Measurements from ENCODE around the gene PCMTD2. TPM values are rescaled to one million over a fixed set of nuclear protein-coding genes. Genes with fewer than 3 reads are reported as not detected.
"Not testable (repeated sequence)": the region's sequence is repeated elsewhere in the genome, so short reads cannot be mapped to it uniquely, and the experiment has no call there.

PCMTD2 gene
- total RNA-seq, 4 donors from 2014 or later, result 34.5 to 90.8 (median 46.9) TPM

DNA sequence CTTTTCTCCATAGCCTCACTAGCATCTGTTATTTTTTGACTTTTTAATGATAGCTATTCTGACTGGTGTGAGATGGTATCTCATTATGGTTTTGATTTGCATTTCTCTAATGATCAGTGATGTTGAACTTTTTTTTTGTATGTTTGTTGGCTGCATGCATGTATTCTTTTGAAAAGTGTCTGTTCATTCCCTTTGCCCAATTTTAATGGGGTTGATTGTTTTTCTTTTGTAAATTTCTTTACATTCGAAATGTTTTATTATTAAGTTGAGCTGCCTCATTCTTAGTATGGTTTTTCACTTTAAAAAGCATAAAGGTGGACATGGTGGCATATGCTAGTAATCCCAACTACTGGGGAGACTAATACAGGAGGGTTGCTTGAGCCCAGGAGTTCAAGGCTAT lies 58.2 kb downstream of the PCMTD2 start:
- H3K9me3 ChIP-seq, DNase-seq, H3K4me3 ChIP-seq: not testable (repeated sequence)

DNA sequence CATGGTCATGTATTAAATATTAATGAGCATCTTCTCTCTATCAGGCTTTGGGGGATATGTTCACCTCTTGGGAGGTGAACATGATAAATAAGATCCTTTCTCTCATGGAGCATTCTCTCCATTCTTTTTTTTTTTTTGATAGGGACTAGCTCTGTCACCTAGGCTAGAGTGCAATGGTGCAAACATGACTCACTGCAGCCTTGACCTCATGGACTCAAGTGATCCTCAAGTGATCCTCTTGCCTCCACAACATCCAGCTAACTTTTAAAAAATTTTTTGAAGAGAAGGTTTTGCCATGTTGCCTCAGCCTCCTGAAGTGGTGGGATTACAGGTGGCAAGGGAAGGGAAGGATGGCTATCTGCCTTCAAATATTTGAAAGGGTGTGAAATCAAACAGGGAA lies 59.8 kb downstream of the PCMTD2 start:
- H3K27ac ChIP-seq, H3K4me1 ChIP-seq, H3K36me3 ChIP-seq, H3K4me3 ChIP-seq, H3K27me3 ChIP-seq, DNase-seq, H3K9me3 ChIP-seq: not testable (repeated sequence)

More for the DNA sequence above, 58.2 kb downstream of the PCMTD2 start:
- H3K27me3 ChIP-seq, H3K27ac ChIP-seq, H3K4me1 ChIP-seq, H3K36me3 ChIP-seq: not testable (repeated sequence)

DNA sequence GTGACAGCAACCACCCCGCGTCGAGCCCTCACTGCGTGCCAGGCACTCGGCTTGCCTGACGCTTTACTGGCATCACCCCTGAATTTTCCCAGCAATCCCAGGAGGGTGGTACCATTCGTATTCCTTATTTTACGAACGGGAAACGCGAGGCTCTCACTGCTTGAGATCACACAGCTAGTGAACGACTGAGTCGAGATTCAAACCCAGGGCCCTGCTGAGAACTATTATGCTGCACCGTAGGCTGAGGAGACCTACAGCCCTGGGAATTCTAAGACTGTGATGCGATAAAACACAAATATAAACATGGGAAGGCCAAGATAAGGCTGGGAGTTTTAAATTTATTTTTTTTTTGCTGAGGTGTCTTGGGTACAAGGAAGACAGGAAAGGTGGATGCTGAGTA lies 60.3 kb downstream of the PCMTD2 start:
- not testable (repeated sequence) for H3K9me3 ChIP-seq, H3K27ac ChIP-seq, H3K4me1 ChIP-seq, H3K27me3 ChIP-seq, H3K4me3 ChIP-seq, DNase-seq, H3K36me3 ChIP-seq

DNA sequence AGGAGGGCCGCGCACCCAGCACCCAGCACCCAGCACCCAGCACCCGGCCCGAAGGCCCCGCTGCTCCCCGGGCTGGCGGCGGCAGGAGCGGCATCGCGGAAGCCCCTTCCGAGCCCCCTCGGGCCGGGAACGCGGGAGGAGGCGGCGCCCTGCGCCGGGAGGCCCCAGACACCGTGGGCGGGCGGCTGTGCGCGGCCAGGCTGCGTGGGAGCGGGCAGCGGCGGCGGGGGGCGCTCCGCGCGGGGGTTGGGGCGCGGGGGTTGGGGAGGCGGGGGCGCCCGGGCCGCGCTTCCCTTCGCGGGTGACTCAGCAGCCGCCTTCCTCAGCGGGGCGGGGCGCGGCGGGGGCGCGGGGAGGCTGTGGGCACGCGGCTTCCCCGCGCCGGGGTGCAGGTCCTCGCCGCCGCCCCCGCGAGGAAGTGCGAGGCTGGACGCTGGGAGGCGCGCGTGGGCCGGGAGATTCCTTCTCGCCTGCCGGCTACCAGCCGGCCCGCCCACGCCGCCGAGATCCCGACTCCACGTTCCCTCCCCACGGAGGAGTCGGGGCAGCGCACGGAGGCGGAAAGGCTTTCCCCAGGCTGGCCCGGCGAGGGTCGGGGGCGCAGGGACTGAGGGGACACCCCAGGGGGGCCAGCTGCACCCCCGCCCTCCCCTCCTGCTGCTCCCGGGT lies 61.0 kb downstream of the PCMTD2 start:
- DNase-seq, result peak in 2 of 3 donors; percentile 49 to 55
- TF ChIP-seq, protein P1, sequence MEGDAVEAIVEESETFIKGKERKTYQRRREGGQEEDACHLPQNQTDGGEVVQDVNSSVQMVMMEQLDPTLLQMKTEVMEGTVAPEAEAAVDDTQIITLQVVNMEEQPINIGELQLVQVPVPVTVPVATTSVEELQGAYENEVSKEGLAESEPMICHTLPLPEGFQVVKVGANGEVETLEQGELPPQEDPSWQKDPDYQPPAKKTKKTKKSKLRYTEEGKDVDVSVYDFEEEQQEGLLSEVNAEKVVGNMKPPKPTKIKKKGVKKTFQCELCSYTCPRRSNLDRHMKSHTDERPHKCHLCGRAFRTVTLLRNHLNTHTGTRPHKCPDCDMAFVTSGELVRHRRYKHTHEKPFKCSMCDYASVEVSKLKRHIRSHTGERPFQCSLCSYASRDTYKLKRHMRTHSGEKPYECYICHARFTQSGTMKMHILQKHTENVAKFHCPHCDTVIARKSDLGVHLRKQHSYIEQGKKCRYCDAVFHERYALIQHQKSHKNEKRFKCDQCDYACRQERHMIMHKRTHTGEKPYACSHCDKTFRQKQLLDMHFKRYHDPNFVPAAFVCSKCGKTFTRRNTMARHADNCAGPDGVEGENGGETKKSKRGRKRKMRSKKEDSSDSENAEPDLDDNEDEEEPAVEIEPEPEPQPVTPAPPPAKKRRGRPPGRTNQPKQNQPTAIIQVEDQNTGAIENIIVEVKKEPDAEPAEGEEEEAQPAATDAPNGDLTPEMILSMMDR (IDR thresholded peaks at IDR 0.05), result peak in 2 of 6 experiments; percentile 16 to 41
- peak overlapping the region in 3 of 4 donors; percentile 12 to 40 (median 28) for H3K4me3 ChIP-seq
- not testable (repeated sequence) for H3K4me1 ChIP-seq, H3K9me3 ChIP-seq, H3K36me3 ChIP-seq, H3K27me3 ChIP-seq, H3K27ac ChIP-seq

DNA sequence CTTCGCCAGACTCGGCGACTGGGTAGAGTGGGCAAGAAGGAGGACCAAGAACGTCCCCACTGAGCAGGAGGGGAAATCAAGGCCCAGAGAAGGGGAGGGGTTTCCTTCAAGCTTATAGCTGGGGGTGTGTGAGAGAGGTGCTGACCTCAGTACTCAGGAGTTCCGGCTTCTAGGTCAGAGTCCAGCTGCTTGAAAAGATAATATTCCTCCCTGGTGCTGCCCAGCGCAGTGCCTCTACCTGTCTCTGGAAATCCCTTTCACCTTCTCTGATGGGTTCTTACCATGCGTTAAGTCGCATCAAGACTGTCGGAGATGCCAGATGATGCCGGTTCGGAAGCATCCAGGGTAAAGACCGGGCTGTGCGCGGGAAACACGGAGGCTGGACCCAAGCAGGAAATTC lies 61.8 kb downstream of the PCMTD2 start:
- not testable (repeated sequence) for DNase-seq

DNA sequence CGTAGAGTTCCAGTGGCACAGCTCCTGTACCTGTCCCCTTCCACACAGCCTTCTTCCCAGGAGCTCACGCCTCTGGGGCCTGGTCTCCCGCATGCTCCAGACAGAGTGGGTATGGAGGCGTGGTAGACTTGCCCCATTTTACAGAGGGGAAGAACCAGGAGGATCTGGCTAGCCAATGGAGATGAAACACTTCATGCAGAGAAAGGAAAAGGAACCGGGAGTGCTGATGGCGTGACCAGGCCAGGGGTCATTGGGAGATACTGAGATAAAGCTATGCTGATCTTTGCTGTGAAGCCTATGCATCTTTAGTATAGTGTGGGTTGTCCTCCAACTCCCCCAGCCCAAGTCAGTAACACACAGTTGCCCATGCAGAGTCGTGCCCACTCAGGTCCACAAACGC lies 62.5 kb downstream of the PCMTD2 start:
- H3K9me3 ChIP-seq, H3K4me3 ChIP-seq, DNase-seq, H3K27ac ChIP-seq, H3K27me3 ChIP-seq, H3K4me1 ChIP-seq, H3K36me3 ChIP-seq: not testable (repeated sequence)

More for the DNA sequence above, 61.8 kb downstream of the PCMTD2 start:
- not testable (repeated sequence) for H3K4me3 ChIP-seq, H3K36me3 ChIP-seq, H3K27me3 ChIP-seq, H3K27ac ChIP-seq, H3K4me1 ChIP-seq, H3K9me3 ChIP-seq

DNA sequence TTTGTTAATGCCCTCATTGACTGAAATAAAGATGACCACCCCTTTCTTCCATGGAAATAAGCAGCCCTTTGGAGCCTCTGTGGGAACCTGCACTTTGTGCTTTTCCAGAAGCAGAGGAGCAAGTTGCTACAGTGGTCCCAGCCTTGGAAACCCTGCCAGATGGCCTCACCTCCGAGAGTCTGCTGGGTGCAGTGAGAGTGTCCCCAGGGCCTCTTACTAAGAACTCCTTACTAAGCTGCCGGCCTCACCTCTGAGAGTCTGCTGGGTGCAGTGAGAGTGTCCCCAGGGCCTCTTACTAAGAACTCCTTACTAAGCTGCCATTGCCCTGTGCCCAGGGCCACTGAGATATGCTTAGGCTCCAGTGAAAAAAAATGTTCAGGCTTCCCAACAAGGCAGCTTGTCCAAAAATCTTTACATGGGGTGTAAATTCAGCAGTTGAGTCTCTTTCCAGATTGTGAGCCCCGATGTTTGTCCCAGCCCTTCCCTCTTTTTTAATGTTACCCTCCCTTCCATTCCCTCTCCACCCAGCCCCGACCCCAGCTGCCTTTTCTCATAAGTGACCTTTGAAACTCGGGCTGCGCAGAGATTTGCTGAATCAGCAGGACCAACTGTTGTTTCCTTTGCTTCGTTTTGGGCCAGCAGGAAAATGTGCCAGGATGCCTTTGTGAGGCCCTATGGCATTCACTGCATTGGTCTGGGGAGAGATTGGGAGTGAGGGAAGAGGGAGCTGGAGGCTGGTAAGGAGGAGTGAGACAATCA lies 66.7 kb downstream of the PCMTD2 start:
- DNase-seq, H3K4me3 ChIP-seq, H3K27ac ChIP-seq, H3K36me3 ChIP-seq, H3K4me1 ChIP-seq, H3K27me3 ChIP-seq, H3K9me3 ChIP-seq: not testable (repeated sequence)

Small RNA genes within 50 kb of the gene (small RNA-seq; reads per million reads assigned to genes)
- gene AL137028.2, result 0 reads per million in 2 donors

Other genes starting within 250 kb of the PCMTD2 start
- gene C20orf204, start 219.6 kb upstream of the PCMTD2 start, total RNA-seq, result 1 to 10 TPM in 2 of 4 donors, under 1 TPM in 2; 0.18 to 2.1 (median 1.1) TPM
- 1 to 10 TPM in 3 of 4 donors, not detected in 1; 2.8 to 6.6 (median 3.4) TPM for gene SOX18, start 206.1 kb upstream of the PCMTD2 start, total RNA-seq
- gene TCEA2, start 192.6 kb upstream of the PCMTD2 start, total RNA-seq, result 10 to 100 TPM in 2 of 4 donors, 1 to 10 TPM in 2; 4.7 to 19.8 (median 8.3) TPM
- gene RGS19, start 176.2 kb upstream of the PCMTD2 start, total RNA-seq, result 10 to 100 TPM in 1 of 4 donors, 1 to 10 TPM in 3; 3.3 to 39.6 (median 6.8) TPM
- gene OPRL1, start 175.7 kb upstream of the PCMTD2 start, total RNA-seq, result under 1 TPM in 1 of 4 donors, not detected in 3; 0.27 TPM
- gene LKAAEAR1, start 171.3 kb upstream of the PCMTD2 start, total RNA-seq, result not detected
- gene NPBWR2, start 148.2 kb upstream of the PCMTD2 start, total RNA-seq, result not detected
- gene MYT1, start 91.3 kb upstream of the PCMTD2 start, total RNA-seq, result under 1 TPM in 2 of 4 donors, not detected in 2; 0.18 to 0.83 TPM